GM21423 (cell line): ENCODE results near the gene LAMA1.
"Not testable (repeated sequence)": the region's sequence is repeated elsewhere in the genome, so short reads cannot be mapped to it uniquely, and the experiment has no call there.

Experiments used
- ATAC-seq: cut with Tn5 transposase; IDR thresholded peaks from one replicate; pipeline ENCODE4 v1.9.1; 2021; ENCODE audit warnings: mild to moderate bottlenecking, moderate library complexity; ENCODE audit not compliant: unreplicated experiment

Gene LAMA1

DNA sequence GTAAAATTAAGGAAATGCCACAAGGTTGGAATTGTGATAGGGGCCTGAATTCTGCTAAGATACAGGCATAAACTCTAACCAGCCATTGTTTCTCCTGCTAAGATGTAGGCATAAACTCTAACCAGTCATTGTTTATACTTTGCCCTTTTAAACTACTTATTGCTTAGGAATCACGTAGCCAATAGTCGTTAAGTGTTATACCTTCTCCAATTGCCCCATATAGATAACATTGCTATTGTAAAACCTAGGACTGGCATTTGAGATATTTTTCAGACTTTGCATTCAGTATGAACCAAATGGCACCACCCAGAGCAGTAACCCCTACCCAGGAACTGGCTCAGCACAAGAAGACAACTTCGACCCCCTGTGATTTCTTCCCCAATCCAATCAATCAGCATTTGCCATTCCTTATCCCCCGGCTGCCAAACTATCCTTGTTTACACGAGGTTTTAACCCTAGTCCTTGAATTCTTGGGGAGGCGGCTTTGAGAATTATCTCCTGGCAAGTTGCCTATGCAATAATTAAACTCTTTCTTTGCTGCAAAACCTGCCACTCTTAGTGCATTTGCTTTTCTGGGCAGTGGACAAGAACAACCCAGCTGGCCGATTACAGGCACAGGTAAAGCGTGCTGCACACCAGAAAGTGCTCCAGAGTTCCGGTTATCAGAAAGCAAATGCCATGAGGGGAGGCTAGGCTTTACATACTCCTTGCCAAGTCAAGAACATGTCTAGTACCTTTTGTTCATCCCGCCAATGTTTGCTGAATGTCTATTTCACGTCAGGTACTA, 167.6 kb downstream of the LAMA1 start:
- no peak for ATAC-seq

DNA sequence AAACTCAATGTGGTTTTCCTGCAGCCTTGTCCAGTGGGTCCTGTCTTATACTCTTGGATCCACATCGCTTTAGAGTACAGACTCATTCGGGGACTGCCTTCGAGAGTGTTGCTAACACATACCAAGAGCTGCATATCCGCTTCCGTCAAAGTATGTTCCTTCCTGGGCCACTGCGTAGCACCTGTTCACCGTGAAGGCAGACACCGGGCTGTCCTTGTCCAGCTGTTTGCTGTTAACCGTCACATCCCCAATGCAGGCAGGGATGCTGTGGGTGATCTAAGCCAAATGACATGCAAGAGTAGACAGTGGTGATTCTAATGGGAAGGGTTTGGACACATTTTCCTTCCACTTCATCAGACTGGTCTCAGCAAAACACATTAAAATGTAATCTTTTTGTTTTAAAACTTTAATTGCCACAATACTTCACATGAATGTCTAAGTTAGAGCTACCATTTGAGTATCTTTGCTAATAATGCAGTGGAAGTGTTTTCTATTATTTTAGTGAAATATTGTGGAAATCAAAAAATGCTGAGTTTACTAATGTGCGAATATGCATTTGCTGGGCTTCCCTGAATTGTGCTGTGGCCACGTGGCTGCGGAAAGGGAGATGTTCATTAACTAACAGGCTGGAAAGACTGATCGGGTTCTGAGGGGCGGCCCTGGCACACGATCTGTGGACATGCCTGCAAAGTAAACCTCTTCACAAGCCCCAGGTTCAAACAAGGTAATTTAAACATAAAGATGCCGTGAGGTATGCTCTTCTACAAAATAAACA, 169.1 kb downstream of the LAMA1 start:
- ATAC-seq = no peak

DNA sequence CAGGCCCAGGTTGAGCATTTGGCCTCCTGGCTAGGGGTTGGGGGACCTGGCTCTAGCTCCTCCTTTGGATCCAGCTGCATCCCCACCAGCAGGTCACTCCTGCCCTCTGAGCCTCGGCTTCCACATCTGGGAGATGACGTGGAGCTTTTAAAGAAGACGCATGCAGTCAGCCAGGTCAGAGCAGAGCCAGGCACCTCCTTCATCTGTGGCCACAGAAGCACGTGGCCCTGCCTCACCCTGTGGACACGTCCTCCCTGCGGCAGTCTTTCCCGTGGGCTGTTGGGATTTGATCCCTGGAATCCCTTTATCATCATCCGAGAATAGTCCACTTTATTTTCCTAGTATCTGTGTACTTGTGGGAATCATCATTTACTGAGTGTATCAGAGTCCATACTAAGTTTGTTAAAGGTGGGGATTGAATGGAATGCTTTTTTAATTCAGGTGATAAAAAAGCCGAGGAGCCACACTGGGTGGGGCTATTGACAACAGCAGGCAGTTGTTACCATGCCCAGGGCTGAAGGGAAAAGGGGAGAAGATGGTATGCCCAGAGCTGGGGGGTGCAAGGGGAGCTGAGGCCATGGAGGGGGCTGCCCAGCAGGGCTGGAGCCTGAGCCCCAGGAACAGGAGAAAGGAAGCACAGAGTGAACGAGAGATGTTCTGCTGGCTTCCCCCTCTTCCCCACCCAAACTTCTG, 170.1 kb downstream of the LAMA1 start:
- no peak for ATAC-seq

DNA sequence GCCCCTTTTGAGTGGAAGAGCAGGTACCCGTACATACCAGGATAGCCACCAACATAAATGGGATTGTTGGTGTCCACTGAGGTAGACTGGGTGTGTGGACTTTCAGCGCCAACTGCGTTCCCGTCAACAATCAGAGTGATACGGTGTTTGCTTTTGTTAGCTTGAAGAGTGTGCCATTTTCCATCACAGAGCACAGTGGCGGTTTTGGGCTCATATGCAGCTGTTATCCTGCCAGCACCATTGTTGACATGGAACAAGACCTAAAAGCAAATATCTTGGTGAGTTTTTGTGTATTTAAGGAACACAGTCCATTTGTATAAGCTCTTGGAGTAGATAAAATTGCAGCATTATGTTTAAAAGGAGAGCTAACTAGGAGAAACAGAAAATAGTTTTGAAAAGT, 174.5 kb downstream of the LAMA1 start:
- no peak for ATAC-seq

DNA sequence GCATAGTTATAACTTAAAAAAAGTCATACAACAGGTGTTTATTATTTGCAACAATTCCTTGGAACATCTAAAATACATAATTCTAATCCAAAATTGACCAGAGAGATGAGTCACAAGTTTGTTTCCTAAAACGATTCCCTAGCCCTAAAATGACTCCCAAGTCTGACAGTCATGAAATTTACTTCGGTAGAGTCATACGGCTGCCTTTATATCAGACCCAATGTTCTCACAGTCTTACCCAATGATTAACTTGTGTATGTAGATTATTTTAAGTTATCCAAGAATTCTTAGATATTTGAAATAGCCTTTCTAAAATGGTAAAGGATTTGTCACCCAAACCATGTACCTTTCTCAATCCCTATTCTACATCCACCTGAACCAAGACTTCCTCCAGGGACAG, 174.9 kb downstream of the LAMA1 start:
- ATAC-seq = no peak

DNA sequence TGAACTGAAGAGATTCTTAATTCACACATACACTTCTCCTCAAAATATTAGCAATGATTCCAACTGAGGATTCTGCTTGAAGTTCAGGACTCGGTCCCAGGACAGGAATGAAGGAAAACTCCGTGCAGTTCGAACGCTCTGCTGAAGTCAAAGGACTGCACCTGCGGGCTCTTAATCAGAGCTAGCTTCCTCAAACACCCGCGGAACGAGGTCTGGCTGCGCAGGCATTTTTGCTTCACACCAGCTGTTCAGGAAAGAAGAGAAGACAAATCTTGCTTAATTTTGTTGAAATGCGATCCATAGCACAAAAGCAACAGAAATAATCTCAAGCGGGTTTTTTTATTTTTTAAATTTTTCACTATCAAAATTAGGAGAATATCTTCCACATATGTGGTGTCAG, 175.6 kb downstream of the LAMA1 start:
- ATAC-seq = no peak

DNA sequence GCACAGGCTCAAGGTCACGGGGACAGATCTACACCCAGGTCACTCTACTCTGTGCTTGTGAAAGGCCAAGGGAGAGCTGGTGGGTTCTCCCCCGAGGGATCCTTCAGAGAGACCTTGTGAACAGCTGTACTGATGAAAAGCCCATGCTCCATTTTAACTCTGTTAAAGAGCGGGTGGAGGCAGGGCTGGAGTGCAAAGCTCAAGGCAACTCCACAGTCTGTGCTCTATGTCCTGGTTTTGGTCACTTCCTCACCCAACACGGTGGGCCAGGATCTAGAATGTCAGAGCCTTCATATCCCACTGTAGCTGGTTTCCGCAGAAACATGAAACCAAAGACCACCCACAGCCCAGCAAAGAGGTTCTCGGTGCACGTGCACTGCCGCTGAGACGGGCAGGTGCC, 177.1 kb downstream of the LAMA1 start:
- no peak for ATAC-seq

DNA sequence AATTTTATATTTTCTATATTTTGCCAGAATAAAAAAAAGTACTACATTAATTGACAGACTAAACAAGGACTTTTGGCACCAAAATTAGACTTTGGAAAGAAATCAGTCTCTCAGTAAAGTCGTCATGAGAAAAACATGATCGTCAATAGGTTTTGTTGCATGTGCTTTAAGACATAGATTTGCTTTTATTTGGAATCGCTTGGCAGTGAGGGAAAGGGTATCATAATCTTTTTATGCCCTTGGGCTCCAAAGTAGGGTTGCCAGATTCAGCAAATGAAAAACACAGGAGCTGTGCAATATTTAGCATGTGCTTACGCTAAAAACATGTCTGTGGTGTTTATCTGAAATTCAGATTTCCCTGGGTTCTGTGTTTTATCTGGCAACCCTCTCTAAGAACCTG, 177.6 kb downstream of the LAMA1 start:
- ATAC-seq = no peak

DNA sequence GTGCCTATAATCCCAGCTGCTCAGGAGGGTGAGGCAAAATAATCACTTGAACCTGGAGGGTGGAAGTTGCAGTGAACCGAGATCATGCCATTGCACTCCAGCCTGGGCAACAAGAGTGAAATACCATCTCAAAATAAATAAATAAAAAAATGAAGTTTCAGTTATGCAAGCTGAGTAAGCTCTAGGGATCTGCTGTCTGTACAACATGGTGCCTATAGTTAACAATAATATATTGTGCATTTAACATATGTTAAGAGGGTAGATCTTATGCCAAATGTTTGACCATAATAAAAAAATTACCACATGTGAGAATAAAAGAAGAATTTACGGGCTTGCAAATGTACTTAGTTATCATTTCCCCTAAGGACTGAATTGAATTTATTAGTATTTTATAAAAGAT, 179.2 kb downstream of the LAMA1 start:
- ATAC-seq = not testable (repeated sequence)

DNA sequence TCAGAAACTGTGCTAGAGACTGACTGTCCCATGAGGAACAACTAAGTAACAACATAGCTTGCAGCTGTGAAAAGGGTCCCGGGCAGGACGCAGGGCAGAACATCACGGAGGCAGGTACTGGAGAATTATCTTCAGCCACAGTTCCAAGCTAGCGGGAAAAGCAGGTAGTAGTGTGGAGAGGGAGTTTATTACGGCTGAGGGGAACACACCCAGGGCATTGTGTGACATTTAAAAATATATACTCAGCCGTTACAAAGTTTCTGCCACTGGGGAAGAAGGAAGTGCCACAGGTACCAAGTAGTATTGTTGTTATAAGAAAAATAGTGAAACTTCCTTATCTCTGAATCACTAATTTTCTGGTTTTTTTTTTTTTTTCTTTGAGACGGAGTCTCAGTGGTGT, 179.6 kb downstream of the LAMA1 start:
- ATAC-seq = no peak

DNA sequence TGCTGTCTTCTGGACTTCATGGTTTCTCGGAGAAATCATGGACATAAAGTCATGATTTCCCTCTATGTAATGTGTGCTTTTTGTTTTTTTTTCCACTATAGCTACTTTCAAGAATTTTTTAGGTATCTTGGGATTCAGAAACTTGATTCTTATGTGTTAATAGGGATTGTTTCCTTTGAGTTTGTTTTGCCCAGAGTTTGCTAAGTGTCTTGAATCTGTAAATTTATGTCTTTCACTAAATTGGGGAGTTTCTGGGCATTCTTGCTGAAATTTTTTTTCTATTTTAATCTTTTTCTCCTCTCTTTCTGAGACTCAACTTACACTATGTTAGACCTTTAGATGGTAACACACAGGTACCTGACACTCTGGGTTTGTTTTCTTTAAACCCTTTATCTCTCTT, 182.7 kb downstream of the LAMA1 start:
- ATAC-seq = no peak

DNA sequence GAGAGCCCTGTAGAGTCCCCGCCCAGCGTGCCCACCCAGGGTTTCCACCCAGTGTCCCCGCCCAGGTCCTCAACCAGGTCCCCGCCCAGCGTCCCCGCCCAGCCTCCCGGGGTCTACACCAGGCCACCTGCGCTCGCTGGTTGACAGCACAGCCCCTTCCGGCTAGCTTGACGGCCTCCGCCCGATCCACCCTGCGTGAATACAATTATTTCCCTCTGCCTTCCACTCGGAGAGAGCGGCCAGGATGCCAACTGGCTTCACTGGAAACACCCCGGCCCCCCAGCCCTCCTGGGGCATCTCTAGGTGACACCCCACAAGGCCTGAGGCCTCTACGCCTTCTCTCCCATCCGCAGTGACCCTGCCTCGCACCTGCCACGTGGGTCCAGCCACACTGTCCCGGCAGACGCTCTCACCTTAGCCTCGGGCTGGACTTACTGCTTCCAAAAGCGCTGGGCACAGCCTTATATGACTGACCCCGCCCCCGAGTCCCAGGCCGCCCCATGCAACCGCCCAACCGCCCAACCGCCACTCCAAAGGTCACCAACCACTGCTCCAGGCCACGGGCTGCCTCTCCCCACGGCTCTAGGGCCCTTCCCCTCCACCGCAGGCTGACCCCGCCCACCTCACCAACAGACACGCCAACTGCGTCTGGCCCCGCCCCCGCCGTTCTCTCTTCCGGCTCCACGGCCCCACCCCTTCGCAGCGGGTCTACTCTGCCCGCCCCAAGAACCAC, 188.1 kb downstream of the LAMA1 start:
- ATAC-seq = no peak

DNA sequence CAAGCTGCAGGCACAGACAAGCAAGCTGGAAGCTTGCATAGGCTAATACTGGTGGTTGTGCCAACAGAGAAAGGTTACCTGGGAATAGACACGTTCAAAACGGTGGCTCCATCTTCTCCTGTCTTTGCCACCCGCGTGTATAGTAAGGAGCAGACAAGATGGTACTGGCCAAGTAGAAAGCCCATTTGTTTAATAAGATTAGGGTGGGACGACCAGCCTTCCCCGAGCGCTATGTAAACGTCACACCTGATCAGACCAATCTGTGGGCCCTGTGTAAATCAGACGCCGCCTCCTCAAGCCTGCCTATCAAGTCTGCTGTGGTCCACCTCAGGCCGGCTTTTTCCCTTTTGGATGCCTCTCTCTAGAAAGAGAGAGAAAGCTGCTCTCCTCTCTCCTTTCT, 189.2 kb downstream of the LAMA1 start:
- no peak for ATAC-seq

DNA sequence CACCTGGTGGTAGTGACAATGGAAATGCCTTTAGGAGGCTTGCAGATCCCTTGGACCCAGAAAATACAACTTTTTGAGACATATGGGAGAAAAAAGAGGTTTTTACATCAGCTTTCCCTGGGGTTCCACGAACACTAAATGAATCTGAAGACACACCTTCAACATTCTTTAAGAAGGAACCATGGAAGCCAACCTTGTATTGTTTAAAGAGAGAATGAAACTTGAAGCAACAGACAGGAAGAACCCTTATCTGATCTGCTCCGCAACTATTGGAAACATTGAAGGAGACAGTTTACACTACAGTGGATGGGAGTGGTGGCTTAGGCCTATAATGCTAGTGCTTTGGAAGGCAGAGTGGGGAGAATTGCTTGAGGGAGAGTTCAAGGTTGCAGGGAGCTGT, 190.4 kb downstream of the LAMA1 start:
- no peak for ATAC-seq

DNA sequence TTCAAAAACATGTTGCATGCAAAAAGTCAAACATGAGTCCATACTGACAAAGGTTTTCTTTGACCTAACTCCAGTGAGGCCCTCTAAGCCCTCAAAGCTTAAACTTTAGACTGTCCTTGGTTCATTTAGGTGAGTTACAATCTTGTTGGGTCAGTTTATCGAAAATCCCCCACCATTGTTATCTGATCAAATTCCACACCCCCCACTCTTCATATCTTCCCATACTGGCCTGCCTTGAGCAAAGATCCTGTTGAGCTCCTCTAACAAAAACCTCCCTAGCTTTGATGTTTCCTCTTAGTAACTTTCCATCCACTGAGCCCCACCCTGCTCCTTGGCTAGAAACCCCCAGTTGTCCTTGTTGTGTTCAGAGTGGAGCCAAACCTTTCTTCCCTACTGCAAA, 194.4 kb downstream of the LAMA1 start:
- no peak for ATAC-seq

DNA sequence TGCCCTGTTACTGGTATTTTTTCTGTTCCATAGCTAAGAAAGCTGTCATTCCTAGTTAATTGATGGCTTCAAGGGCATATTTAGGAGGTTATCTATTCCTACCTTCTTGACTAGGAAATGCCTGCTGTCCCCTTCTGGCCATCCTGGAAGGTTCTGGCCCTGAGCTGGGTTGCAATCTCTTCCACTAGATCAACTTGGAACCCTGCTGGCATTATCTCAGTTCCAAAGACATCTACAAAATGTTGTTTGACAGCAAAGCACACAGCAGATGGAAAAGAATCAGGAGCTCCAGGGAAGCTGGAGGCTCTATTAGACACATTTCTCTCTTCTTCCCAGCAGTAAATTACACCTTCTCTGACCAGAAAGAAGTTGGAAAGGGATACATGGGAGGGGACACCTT, 196.0 kb downstream of the LAMA1 start:
- ATAC-seq = no peak

DNA sequence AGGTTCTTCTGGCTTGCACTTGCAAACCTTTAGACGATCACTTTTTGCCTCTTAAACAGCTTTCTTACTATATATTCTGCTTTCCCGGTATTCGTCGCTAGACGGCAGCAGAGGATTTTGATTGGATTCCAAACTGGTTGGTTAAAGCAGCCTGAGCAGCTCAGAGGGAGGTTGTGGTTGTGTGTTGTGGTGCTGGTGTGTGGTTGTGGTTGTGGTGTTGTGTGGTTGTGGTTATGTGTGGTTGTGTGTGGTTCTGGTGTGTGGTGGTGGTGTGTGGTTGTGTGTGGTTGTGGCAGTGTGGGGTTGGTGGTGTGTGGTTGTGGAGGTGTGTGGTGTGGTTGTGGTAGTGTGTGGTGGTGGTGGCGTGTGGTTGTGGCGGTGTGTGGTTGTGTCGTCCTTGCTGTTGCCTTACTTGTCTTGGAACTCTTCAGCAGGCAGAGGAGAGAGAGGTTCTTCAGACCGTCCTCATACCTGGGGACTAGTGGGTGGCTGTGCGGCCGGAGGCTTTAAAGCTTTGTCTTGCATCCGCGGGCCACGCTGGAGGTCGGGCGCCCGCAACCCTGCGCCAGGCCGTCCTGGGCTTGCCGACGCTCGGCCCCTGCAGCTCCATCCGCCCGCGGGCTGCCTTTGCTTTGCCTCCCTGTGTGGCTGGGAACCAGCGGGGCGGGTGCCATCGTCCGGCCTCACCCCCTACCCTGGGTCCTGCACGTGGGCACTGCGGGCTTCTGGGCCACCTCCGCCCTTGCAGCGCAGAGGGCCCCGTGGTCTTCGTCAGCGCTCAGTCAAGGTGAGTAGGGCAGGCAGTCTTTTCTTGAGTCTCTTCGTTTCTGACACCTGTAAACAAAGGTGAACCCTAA, 197.3 kb downstream of the LAMA1 start:
- ATAC-seq = no peak

DNA sequence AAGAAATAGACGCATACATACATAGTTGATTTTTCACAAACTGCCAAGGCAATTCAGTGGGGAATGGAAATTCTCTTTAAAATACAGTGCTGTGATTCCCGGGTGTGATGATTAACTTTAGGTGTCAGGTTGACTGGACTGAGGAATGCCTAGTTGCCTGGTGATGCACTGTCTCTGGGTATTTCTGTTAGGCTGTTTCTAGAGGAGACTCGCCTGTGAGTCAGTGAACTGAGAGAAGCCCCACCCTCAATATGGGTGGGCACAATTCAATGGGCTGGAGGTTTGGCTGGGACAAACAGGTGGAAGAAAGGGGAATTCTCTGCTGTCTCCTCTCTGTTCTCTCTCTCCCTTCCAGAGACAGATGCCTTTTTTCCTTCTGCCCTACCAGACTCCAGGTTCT, 200.5 kb downstream of the LAMA1 start:
- ATAC-seq = no peak

DNA sequence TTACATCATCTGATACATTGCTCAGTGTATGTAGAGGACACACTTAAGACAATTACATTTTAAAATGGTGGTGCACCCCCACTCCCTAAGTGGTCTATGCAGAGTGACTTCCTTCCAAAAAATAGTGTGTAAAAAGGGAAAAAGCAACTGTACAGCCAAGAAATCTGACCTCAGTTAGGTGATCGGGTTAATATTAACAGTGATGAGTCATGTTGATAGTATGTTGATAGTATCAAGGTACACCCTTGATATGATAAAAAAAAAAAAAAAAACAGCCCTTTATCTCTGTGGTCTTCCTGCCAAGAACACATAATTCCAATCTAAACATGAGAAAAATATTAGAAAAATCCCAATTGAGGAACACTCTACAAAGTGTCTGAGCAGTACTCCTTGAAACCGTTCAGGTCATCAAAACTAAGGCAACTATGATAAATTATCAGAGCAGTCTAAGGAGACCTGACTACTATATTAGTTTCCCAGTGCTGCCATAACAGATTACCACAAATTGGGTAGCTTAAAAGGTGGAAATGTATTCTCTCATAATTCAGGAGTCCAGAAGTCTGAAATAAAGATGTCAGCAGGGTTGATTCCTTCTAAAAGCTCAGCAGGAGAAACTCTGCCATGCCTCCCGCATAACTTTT, 216.2 kb downstream of the LAMA1 start:
- ATAC-seq = no peak

DNA sequence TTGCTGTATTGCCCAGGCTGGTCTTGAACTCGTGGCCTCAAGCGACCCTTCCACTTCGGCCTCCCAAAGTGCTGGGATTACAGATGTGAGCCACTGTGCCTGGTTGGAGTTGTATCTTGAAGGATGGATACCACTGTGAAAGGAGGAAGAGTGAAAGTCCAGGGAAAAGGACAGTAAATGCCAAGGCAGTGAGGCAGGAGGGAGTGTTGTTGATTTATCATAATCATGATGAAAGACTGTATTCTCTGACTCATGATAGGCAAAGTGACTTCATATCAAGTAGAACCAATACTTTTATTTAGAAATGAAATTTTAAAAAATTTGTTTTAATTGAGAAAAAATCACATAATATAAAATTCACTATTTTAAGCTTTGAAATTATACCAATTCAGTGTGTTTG, 225.8 kb downstream of the LAMA1 start:
- ATAC-seq = no peak
